CD4-positive, alpha-beta T cell (primary cell): ENCODE results near the gene CLK3. TPM values are rescaled to one million over a fixed set of nuclear protein-coding genes. Genes with fewer than 3 reads are reported as not detected.

Experiments
- ATAC-seq: fragments of 200-7000 bp; cut with Tn5 transposase; one replicate; pipeline ENCODE4 v1.10.0; 2022; ENCODE audit warnings: mild to moderate bottlenecking; ENCODE audit not compliant: poor library complexity
- CTCF ChIA-PET: fragments of 350-600 bp; sonication (Branson Sonifier 250); formaldehyde crosslinking; loops from one replicate; lab custom pipeline; 2021; ENCODE audit warnings: antibody characterized with exemption, inconsistent platforms; lab: Charles Lee
- POLR2A ChIA-PET: fragments of 350-600 bp; sonication (Branson Sonifier 250); formaldehyde crosslinking; loops from one replicate; lab custom pipeline; 2021; ENCODE audit warnings: antibody characterized with exemption, inconsistent platforms; lab: Charles Lee
- DNase-seq, 14 experiments: peaks; one replicate each; pipeline ENCODE4 v3.0.0-alpha.2; 2013 to 2020; ENCODE audit warnings: mixed read lengths in 2 of 14
- H3K27ac ChIP-seq, 2 donors: one replicate each; pipeline versions ENCODE4 v1.5.1 to v1.7.0; 2013; ENCODE audit warnings: low read length in 2 of 2, low read depth in 1 of 2, mild to moderate bottlenecking in 1 of 2
- H3K27me3 ChIP-seq, 2 experiments: 1 replicate in 1 of 2; 2 replicates in 1 of 2; pipeline versions ENCODE4 v1.6.1 to v1.7.0; 2013; ENCODE audit warnings: low read length in 2 of 2, control low read depth in 1 of 2, mild to moderate bottlenecking in 1 of 2, moderate library complexity in 1 of 2; ENCODE audit not compliant: insufficient read depth in 2 of 2, control insufficient read depth in 1 of 2
- H3K36me3 ChIP-seq: one replicate; pipeline ENCODE4 v1.6.1; 2013; ENCODE audit warnings: low read length, control low read depth; ENCODE audit not compliant: insufficient read depth
- H3K4me1 ChIP-seq: one replicate; pipeline ENCODE4 v1.6.1; 2013; ENCODE audit warnings: low read length, control low read depth; ENCODE audit not compliant: insufficient read depth
- H3K4me3 ChIP-seq: one replicate; pipeline ENCODE4 v1.5.1; 2013; ENCODE audit warnings: mild to moderate bottlenecking, low read length, moderate library complexity
- H3K9me3 ChIP-seq, 2 experiments: 1 replicate in 1 of 2; 2 replicates in 1 of 2; pipeline versions ENCODE4 v1.6.1 to v1.7.0; 2013; ENCODE audit warnings: low read length in 2 of 2, mild to moderate bottlenecking in 2 of 2, control low read depth in 1 of 2, moderate library complexity in 1 of 2; ENCODE audit not compliant: control insufficient read depth in 1 of 2, insufficient read depth in 1 of 2
- H3K27ac Mint-ChIP-seq: one replicate; pipeline ENCODE4 v1.8.0; 2020; ENCODE audit warnings: mixed read lengths
- H3K27me3 Mint-ChIP-seq: one replicate; pipeline ENCODE4 v1.8.0; 2021; ENCODE audit warnings: mixed read lengths
- H3K36me3 Mint-ChIP-seq: one replicate; pipeline ENCODE4 v1.8.0; 2021; ENCODE audit warnings: low read depth, mixed read lengths
- H3K4me1 Mint-ChIP-seq: one replicate; pipeline ENCODE4 v1.8.0; 2021; ENCODE audit warnings: low read depth, mixed read lengths
- H3K4me3 Mint-ChIP-seq: one replicate; pipeline ENCODE4 v1.8.0; 2020; ENCODE audit warnings: mild to moderate bottlenecking, mixed read lengths
- H3K9me3 Mint-ChIP-seq: one replicate; pipeline ENCODE4 v1.8.0; 2020; ENCODE audit warnings: mixed read lengths
- intact Hi-C, 2 experiments: fragments of 100-400 bp; cut with DNase I in 1 of 2; cut with micrococcal nuclease in 1 of 2; formaldehyde crosslinking; loops; one replicate each; pipeline versions ENCODE4 v1.15.1 to v1.9.0; 2023 to 2025; cut with DNase I, micrococcal nuclease
- total RNA-seq, 174 experiments: library from RNA in 2 of 174; stranded (reverse) in 2 of 174; gene quantifications; one replicate each; pipeline ENCODE4 v1.2.3 and lab custom pipeline; 2021 to 2026
- TF ChIP-seq, protein P1 (sequence below): fragments of 200-600 bp; IDR thresholded peaks from one replicate; pipeline ENCODE4 v1.8.0; 2022; ENCODE audit warnings: antibody characterized with exemption, mild to moderate bottlenecking

The CLK3 gene
- total RNA-seq, 2 experiments from 2014 or later: 275 to 293 TPM

DNA sequence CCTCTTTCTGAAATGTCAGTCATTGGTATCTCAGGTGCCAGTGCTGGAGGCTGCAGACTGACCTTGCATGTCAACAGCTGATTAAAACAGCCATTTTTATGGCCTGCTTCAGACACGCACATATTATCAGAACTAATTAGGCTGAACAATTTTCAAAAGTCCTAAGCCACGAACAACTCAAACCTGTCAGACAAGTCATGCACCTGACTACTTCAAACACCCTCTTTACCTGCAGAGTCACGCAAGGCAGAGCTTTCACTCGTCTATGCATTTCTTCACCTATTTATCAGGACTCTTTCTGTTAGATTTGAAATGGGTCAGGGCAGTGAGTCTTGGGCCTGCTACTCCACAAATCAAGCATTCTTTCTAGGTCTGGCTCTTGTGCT lies 26.7 kb downstream of the CLK3 start:
- intact Hi-C loops: no loop called here
- ChIA-PET POLR2A (no interaction called here), CTCF (interaction anchor here (2.2 kb wide), 1 partner anchor 10 kb away, joined by 7 read pairs; no protein-coding TSS in a partner anchor)
- H3K27ac ChIP-seq: no peak overlapping the region
- H3K27me3 ChIP-seq: no peaks in the 10 kb centered on the region
- H3K4me1 Mint-ChIP-seq: no peaks in the 10 kb centered on the region
- TF ChIP-seq, protein P1, sequence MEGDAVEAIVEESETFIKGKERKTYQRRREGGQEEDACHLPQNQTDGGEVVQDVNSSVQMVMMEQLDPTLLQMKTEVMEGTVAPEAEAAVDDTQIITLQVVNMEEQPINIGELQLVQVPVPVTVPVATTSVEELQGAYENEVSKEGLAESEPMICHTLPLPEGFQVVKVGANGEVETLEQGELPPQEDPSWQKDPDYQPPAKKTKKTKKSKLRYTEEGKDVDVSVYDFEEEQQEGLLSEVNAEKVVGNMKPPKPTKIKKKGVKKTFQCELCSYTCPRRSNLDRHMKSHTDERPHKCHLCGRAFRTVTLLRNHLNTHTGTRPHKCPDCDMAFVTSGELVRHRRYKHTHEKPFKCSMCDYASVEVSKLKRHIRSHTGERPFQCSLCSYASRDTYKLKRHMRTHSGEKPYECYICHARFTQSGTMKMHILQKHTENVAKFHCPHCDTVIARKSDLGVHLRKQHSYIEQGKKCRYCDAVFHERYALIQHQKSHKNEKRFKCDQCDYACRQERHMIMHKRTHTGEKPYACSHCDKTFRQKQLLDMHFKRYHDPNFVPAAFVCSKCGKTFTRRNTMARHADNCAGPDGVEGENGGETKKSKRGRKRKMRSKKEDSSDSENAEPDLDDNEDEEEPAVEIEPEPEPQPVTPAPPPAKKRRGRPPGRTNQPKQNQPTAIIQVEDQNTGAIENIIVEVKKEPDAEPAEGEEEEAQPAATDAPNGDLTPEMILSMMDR: no peak
- H3K4me1 ChIP-seq: no peaks in the 10 kb centered on the region
- H3K36me3 ChIP-seq: peaks cover 58% of the 10 kb centered on the region
- ATAC-seq: no peak
- no peak overlapping the region for H3K27ac Mint-ChIP-seq
- peaks cover 61% of the 10 kb centered on the region for H3K36me3 Mint-ChIP-seq
- no peak overlapping the region for H3K4me3 Mint-ChIP-seq
- no peaks in the 10 kb centered on the region for H3K27me3 Mint-ChIP-seq
- DNase-seq: no peak
- H3K9me3 Mint-ChIP-seq: no peaks in the 10 kb centered on the region
- no peak overlapping the region for H3K4me3 ChIP-seq
- H3K9me3 ChIP-seq: no peaks in the 10 kb centered on the region

DNA sequence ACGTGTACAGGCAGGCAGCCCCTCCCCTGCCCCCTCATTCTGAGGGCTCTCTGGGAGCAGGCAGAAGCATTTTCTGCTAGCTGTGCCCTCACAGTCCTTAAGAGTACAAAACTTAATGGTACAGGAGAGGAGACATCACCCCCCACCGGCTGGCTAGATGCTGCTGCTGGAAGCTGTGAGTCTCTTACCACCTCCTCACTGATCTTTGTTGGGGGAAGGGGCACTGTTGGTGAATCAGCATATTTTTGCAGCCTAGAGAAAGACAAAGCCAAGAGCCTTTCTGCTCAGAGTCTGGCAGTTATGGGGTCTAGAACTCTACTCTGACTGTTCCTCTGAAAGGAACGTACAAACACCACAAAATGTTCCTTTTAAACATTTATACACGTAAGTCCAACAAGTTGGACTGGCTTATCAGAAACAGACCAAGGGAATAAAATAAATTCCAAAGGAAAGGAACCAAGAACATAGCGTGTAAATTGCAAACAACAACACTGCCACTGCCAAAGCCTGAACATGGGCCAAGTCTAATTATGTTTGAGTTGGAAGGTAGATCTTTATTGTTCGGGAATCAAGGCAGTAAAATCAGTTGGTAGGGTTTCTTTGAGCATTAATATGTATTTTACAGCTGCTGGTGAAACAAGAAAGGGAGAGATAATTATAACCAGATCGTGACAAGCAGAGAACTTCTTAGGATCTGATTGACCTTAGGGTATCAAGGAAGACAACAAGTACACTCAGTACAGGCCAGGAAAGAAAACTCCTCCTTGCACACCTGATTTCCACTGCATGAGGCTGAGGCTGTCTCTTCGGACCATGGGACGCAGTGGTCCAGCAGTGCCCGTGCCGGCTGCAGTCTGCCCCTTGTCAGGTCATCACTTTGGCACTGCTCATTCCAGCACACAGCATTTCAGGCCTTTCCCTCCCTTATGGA lies 27.4 kb downstream of the CLK3 start:
- no peaks in the 10 kb centered on the region for H3K27me3 Mint-ChIP-seq
- peaks cover 55% of the 10 kb centered on the region for H3K36me3 Mint-ChIP-seq
- Histone ChIP-seq H3K4me3 (no peak overlapping the region), H3K9me3 (no peaks in the 10 kb centered on the region), H3K27ac (no peak overlapping the region), H3K36me3 (peaks cover 54% of the 10 kb centered on the region), H3K27me3 (no peaks in the 10 kb centered on the region), H3K4me1 (no peaks in the 10 kb centered on the region)
- TF ChIP-seq, protein P1: no peak
- no peaks in the 10 kb centered on the region for H3K9me3 Mint-ChIP-seq
- H3K4me3 Mint-ChIP-seq: no peak overlapping the region
- ATAC-seq (no peak), DNase-seq (no peak)
- H3K27ac Mint-ChIP-seq: no peak overlapping the region
- no peaks in the 10 kb centered on the region for H3K4me1 Mint-ChIP-seq
- POLR2A ChIA-PET: no interaction called here
- CTCF ChIA-PET: no interaction called here
- intact Hi-C loops: no loop called here

DNA sequence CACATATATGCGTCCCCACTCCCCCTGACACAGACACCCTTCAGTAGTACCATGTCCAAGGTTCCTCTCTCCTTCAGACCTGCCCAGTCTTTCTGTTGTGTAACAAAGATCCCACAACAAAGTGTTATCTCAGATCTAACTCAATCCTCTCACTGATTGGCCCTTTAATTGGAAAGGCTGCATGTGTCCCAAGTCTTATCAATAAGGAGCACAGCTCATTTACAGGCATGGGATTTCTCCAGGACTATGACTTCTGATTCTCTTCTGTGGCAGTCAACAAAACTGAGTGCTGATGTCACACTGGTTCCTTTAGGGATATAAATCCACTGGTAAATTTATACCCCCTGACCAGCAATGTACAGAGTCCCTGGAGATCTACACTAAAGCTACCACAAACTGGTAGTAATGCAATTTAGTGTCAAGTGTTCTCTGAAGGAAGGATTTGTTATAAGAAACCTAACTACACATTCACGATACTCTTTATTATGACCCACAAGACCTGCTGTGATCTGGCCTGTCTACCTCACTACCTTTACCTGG lies 28.1 kb downstream of the CLK3 start:
- H3K9me3 ChIP-seq: no peaks in the 10 kb centered on the region
- no peaks in the 10 kb centered on the region for H3K27me3 ChIP-seq
- no peak overlapping the region for H3K27ac ChIP-seq
- H3K36me3 ChIP-seq: peaks cover 51% of the 10 kb centered on the region
- intact Hi-C loops: no loop called here
- no peaks in the 10 kb centered on the region for H3K4me1 Mint-ChIP-seq
- TF ChIP-seq, protein P1: no peak
- ATAC-seq (no peak), DNase-seq (no peak)
- H3K4me1 ChIP-seq: no peaks in the 10 kb centered on the region
- ChIA-PET POLR2A (no interaction called here), CTCF (no interaction called here)
- no peak overlapping the region for H3K27ac Mint-ChIP-seq
- H3K4me3 ChIP-seq: no peak overlapping the region
- H3K27me3 Mint-ChIP-seq: no peaks in the 10 kb centered on the region
- no peak overlapping the region for H3K4me3 Mint-ChIP-seq
- no peaks in the 10 kb centered on the region for H3K9me3 Mint-ChIP-seq
- H3K36me3 Mint-ChIP-seq: peaks cover 50% of the 10 kb centered on the region
